Coronary artery (tissue), 2 donors: ENCODE data around the gene SLC25A43.
"Not testable (repeated sequence)": the region's sequence is repeated elsewhere in the genome, so short reads cannot be mapped to it uniquely, and the experiment has no call there.

ENCODE experiments used
- DNase-seq: peaks from one replicate; pipeline ENCODE4 v3.0.0-alpha.2; 2017; ENCODE audit warnings: low spot score
- H3K27ac ChIP-seq, 2 donors: fragments of 200-600 bp; sonication (generic); one replicate each; pipeline ENCODE4 v1.5.1; 2016 to 2019
- H3K4me3 ChIP-seq: fragments of 200-600 bp; sonication (generic); 2 replicates; pipeline ENCODE4 v1.5.1; 2016; ENCODE audit warnings: mild to moderate bottlenecking, moderate library complexity
- TF ChIP-seq, protein P1 (sequence below): fragments of 200-600 bp; sonication (generic); IDR thresholded peaks from one replicate; pipeline ENCODE4 v1.5.1; 2019; ENCODE audit warnings: antibody characterized with exemption

The SLC25A43 gene

DNA sequence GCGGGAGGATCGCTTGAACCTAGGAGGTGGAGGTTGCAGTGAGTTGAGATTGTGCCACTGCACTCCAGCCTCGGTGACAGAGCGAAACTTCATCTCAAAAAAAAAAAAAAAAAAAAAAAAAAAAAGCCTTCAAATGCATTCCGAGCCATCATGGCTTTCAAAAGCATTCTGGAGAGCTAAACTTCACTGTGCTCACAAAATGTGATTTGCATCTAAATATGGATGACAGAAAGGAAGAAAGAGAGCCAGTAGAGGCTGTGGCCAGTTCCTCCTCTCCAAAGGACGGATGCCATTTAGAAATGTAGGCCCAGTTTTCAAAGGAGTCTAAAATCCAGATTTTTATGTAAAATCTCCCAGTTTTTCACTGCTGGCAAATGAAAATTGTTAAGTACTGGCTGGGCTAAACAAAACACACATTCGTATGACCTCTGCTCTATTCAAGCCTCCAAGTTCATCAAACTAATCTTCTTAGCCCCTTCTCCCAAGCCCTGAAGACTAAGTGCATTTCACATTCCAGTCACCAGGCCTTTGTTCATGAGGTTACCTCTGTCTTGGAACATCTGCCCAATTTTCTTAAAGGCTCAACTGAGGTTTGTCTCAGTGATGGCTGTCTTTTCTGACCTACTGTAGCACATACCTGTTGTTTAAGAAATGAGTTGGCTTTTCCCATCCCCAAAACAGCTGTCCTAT lies 22.0 kb downstream of the SLC25A43 start:
- DNase-seq = no peak
- no peak overlapping the region for H3K4me3 ChIP-seq
- H3K27ac ChIP-seq = no peak overlapping the region
- TF ChIP-seq, protein P1, sequence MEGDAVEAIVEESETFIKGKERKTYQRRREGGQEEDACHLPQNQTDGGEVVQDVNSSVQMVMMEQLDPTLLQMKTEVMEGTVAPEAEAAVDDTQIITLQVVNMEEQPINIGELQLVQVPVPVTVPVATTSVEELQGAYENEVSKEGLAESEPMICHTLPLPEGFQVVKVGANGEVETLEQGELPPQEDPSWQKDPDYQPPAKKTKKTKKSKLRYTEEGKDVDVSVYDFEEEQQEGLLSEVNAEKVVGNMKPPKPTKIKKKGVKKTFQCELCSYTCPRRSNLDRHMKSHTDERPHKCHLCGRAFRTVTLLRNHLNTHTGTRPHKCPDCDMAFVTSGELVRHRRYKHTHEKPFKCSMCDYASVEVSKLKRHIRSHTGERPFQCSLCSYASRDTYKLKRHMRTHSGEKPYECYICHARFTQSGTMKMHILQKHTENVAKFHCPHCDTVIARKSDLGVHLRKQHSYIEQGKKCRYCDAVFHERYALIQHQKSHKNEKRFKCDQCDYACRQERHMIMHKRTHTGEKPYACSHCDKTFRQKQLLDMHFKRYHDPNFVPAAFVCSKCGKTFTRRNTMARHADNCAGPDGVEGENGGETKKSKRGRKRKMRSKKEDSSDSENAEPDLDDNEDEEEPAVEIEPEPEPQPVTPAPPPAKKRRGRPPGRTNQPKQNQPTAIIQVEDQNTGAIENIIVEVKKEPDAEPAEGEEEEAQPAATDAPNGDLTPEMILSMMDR = no peak

DNA sequence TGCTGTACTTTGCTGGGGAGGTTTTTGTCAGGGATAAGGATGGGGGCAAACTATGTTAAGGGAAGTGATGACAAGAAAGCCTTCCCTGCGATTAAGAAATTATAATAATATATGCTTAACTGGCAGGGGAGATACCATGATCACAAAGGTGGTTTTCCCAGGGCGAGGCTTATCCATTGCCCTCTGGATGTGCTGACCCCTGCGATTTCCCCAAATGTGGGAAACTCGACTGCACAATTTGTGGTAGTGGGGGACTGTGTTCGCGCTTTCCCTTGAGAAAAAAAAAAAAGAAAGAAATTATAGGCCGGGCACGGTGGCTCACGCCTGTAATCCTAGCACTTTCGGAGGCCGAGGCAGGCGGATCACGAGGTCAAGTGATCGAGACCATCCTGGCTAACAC lies 24.5 kb downstream of the SLC25A43 start:
- H3K4me3 ChIP-seq = no peak overlapping the region
- no peak for DNase-seq
- TF ChIP-seq, protein P1 = no peak
- H3K27ac ChIP-seq = no peak overlapping the region

DNA sequence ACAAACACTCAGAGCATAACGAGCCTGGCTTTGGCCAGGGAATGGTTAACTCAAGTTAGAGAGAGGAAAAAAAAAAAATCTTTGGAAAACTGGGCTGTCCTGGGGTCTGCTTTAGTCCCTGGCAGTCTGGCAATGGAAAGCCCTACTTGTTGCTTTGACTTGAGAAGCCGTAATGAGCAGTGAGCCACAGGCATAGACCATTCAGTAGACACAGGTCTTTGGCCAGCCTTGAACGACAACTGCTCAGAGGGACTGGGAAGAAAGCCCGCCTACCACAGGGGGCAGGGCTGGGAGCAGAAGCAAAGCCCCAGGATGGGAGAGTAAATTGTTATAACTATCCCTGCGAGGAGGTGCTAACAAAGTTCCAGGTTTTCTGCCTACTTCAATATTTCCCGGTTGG lies 25.9 kb downstream of the SLC25A43 start:
- DNase-seq = no peak
- Histone ChIP-seq H3K27ac (no peak overlapping the region), H3K4me3 (no peak overlapping the region)
- TF ChIP-seq, protein P1 = no peak

DNA sequence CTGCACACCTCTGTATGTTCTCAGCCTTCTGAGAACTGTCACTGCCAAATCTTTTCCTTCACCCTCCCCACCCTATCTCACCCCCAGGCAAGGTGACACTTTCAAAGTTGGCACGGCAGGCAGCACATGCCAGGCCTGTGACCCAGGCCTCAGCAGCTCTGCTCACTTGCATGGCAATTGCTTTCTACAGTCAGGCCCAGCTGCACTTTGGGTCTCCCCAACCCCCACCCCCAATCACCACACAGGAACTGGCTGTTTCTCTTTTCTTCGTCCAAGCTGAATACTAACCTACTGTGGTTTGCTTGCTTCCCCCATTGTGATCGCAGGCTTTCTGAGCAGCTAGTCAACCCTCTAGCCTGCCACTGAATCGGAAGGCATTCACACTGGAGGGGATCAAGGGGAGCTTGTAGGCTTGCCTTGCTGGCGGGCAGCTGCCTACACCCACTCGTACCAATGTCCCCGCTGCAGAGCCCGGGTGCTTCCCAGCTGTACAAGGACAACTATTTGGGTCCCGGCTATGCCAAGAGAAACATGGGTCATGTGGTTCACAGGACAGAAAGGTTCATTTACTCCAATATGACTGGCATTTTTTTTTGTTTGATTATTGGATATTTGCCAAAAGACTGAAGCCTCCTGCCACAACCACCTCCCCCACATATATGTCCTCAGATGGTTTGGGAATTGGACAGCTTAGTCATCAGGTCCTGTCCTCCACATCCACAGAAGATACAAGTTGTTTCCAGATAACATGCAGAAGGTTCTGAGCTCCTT lies 28.1 kb downstream of the SLC25A43 start:
- no peak for DNase-seq
- H3K4me3 ChIP-seq = no peak overlapping the region
- TF ChIP-seq, protein P1 = no peak
- H3K27ac ChIP-seq = peak overlapping the region in 1 of 2 donors; percentile 29

DNA sequence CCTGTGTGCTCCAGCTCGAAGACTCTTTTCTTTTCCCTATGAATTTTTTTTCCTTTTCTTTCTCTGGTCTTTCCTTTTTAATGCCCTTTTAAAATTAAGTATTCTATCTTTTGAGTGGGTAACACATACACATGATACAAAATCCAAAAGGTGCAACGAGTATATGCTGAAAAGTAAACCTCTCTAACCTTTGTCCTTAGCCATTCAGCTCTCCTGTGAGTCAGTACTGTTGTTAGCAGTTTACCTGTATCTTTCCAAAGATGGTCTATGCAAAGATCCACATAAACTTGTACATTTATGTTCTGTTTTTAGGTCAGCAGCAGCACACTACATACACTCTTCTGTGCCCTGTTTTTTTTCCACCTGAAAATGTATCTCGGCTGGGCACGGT lies 28.7 kb downstream of the SLC25A43 start:
- Histone ChIP-seq H3K27ac (no peak overlapping the region), H3K4me3 (no peak overlapping the region)
- TF ChIP-seq, protein P1 = no peak
- DNase-seq = no peak

DNA sequence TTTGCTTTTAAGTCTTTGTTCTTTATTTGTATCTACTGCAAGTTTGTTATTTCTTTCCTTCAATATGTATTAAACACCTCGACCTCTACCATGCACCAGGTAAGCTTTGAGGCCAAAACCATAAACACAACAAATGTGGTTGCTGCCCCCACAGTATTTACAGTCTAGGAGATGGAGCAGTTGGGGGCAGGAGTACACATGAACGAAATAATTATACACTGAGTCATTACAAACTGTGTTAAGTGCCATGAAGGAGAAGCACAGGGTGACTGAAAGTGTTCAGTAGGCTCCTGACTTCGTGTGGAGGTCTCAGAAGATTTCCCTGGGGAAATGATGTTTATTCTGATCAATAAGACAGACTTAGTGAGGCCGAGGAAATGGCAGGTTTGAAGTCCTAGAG lies 30.3 kb downstream of the SLC25A43 start:
- Histone ChIP-seq H3K4me3 (no peak overlapping the region), H3K27ac (no peak overlapping the region)
- TF ChIP-seq, protein P1 = no peak
- no peak for DNase-seq

DNA sequence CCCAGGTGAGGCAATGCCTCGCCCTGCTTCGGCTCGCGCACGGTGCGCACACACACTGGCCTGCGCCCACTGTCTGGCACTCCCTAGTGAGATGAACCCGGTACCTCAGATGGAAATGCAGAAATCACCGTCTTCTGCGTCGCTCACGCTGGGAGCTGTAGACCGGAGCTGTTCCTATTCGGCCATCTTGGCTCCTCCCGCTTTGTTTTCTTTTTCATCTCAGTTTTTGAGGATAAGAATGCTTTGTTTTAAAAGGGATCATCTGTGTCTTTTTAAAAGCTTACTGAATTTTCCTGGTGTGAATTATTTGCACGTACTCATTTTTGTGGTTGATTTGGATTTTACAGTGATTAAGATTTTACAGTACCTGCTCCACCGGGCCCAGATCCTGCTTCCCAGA lies 42.2 kb downstream of the SLC25A43 start:
- H3K4me3 ChIP-seq, H3K27ac ChIP-seq, DNase-seq: not testable (repeated sequence)
